Keratinocyte (primary cell): Measurements from ENCODE around the gene RANBP10.

Experiments
- EZH2 ChIP-seq: IDR thresholded peaks from one replicate; pipeline ENCODE4 v1.6.1; 2012; ENCODE audit warnings: inconsistent platforms, mild to moderate bottlenecking, low read length, moderate library complexity
- TF ChIP-seq, protein P1 (sequence below), 3 experiments: IDR thresholded peaks in 1 of 3; conservative IDR thresholded peaks in 1 of 3; optimal IDR thresholded peaks in 1 of 3; 2 replicates in 2 of 3; 3 replicates in 1 of 3; pipeline versions ENCODE3 to v1.5.1; 2011; ENCODE audit warnings: low read length in 3 of 3, mild to moderate bottlenecking in 3 of 3, moderate library complexity in 2 of 3, control low read depth in 1 of 3, inconsistent platforms in 1 of 3; ENCODE audit not compliant: insufficient read depth in 2 of 3; ENCODE audit errors: extremely low read depth in 1 of 3

DNA sequence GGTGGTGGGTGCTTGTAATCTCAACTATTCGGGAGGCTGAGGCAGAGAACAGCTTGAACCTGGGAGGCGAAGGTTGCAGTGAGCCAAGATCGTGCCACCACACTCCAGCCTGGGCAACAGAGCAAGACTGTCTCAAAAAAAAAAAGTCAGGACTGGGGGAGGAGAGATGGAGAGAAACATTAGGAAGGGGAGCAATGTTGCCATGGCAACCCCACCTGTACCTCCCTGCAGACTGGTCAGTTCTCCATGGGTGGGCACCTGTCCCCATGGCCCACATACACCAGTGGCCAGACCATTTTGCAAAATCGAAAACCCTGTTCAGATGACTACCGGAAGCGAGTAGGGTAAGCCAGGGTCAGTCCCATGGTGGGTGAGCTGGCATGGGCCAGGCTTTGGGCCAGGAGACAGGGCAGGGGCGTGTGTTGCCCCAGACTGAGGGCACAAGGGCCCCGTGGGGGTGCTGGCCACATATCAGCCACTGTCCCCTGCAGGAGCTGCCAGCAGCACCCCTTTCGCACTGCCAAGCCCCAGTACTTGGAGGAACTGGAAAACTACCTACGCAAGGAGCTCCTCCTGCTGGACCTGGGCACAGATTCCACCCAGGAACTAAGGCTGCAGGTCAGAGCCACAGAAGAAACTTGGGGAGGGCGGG is 14.4 kb upstream of the RANBP10 start:
- TF ChIP-seq, protein P1, sequence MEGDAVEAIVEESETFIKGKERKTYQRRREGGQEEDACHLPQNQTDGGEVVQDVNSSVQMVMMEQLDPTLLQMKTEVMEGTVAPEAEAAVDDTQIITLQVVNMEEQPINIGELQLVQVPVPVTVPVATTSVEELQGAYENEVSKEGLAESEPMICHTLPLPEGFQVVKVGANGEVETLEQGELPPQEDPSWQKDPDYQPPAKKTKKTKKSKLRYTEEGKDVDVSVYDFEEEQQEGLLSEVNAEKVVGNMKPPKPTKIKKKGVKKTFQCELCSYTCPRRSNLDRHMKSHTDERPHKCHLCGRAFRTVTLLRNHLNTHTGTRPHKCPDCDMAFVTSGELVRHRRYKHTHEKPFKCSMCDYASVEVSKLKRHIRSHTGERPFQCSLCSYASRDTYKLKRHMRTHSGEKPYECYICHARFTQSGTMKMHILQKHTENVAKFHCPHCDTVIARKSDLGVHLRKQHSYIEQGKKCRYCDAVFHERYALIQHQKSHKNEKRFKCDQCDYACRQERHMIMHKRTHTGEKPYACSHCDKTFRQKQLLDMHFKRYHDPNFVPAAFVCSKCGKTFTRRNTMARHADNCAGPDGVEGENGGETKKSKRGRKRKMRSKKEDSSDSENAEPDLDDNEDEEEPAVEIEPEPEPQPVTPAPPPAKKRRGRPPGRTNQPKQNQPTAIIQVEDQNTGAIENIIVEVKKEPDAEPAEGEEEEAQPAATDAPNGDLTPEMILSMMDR (optimal IDR thresholded peaks at IDR 0.05 in 1 of 3, IDR thresholded peaks at IDR 0.05 in 1 of 3, conservative IDR thresholded peaks at IDR 0.05 in 1 of 3; ENCODE audit: extremely low read depth in 1 of 3, insufficient read depth in 2 of 3, low read length in 3 of 3): no peak
- no peak for TF ChIP-seq EZH2
